Stimulated activated naive CD4-positive, alpha-beta T cell (primary cell): ENCODE results near the gene WNT6.
"Not testable (repeated sequence)": the region's sequence is repeated elsewhere in the genome, so short reads cannot be mapped to it uniquely, and the experiment has no call there.

Experiments
- DNase-seq, 6 experiments: peaks; one replicate each; lab custom pipeline; 2025; lab: John Stamatoyannopoulos, UW

WNT6 gene

DNA sequence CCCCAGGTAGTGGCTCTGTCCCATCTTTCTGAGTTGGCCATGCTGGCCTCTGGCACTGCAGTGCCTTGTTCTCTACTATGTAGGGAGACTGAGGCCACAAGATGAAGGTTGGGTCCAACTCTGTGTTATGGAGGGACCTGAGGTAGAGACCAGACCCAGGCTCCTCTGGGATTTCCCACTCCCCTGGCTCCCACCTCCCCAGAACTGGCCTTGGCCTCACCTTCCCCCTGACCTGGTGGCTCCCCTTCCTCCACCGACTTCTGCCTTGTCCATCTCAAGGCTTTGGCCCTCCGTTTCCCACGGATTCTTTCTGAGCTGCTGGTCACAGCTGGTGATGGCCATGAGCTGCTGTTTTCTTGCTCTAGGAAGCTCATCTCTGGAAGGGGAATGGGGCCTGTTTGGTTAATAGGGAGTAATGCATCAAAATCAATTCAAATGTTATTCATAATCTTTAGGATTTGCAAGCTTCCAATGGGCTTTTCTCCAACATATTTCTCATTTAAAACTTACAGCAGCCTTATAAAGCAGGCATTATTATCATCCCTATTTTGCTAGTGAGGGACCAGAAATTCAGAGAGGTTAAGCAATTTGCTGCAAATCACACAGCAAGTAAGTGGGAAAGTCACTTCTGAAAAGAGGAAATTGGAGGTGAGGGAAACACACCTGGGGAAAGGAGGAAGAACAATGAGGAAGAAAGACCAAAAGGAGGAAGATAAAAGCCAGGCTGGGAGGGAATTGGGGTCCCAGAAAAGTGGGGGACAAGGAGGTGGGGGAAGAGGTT lies 28.9 kb upstream of the WNT6 start:
- no peak for DNase-seq

GRCh38 chr2:218831378-218831990 lies 28.1 kb upstream of the WNT6 start, which contains the start of gene PRKAG3:
Gene PRKAG3, minus strand, starts transcription at chr2:218831803.
- no peak for DNase-seq

GRCh38 chr2:218832081-218832480 lies 27.5 kb upstream of the WNT6 start:
- no peak for DNase-seq

DNA sequence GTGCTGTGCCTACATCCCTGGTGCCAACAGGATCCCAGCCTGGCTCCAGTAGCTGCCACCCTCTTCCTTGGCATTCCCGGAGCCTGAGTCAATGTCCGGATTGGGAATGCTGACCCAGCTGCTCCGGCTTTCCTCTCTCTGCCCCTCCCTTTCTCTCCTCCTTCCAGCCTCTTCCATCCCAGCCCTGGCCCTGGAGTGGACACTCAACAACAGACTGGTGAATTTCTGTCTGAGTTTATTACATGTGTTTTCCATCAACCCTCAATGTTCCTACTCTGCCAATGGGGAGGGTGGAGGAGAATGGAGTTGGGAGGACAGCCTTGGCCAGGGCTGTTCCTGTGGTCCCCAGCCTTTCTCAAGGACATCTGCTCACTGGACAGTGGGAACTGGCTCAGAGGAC lies 27.1 kb upstream of the WNT6 start:
- DNase-seq, result no peak

DNA sequence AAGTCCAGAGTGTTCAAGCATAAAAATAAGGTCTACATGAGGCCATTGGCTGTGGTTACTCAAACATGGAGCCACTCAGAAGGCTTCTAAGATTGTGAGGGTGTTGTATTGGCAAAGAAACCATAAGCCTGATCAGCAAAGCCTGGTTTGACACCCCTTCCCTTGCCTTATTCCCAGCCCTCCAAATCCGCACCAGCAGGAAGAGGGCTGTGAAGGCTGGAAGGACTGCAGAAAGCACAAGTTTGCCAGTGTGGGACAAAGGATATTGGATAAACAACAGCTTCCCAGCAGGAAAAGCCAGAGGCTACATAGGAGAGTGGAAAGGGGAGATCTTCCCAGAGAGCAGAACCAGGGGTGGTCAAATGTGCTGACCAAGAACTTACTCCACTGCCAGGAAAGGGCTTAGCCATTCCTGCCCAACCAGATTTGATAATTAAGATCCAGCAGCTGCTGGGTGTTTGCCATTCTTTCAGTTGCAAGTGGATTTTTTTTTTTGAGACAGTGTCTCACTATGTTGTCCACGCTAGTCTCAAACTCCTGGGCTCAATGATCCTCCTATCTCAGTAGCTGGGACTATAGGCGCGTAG lies 26.5 kb upstream of the WNT6 start:
- DNase-seq, result no peak

DNA sequence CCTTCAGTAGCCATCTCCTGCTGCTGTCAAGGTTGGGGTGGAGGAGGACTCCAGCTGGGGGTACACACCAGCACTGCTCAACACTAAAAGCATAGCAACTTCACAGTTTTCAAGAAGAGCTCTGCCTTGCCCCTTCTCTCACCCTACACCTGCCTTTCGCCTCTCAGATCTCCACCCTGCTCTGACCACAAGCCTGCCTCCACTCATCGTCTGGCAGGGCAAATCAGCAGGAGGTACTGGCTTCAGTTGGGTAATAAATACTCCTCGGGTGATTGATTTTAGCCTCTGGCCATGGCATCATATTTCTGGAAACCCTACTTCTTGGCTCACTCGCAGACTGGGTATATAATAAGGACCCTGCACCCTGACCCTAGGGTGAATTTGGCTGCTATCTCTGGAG lies 24.9 kb upstream of the WNT6 start:
- no peak for DNase-seq

DNA sequence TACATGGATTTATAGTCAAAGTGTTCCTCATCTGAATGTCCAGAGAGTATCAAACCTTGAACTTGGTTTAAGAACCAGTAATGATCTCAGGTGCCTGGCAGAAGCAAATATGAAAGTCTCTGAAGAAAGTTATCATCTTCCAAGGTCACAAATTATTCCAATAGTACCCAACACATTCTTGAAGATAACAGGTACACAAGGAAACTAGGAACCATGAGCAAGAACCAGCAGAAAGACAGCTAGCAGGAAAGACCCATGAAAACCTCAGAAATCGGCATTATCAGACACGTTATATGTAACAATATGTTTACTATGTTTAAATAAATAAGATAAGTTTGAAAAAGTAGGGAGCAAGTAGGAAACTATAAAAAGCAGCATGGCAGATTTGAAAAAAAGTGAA lies 22.1 kb upstream of the WNT6 start:
- no peak for DNase-seq

DNA sequence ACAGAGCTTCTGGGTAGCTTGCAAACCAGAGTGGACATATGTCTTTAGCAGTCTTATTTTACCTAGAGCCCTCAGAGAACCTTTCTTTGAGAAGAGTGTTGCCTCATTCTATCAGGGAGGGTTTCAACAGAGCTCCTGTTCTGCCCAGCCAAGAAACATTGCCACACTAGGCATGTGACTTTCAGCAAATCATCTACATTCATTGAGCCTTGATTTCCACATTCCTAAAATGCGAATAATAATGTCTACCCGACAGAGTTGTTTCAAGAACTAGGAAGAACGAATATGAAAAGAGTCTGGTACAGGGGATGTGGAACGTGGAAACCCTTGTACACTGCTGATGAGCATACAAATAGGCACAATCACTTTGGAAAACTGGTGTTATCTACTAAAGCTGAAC lies 20.2 kb upstream of the WNT6 start:
- DNase-seq, result no peak

DNA sequence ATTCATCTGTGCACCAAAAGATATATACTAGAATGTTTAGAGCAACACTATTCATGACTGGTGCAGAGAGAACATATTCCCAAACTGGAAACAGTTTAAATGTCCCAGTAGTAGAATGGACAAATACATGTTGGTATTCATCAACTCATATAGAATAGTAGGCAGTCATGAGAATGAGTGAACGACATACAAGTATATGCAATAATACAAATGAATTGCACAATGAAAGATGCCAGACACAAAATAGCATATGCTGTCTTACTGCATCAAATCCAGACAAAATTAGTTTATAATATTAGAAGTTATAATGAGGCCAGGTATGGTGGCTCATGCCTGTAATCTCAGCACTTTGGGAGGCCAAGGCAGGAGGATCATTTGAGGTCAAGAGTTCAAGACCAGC lies 19.7 kb upstream of the WNT6 start:
- DNase-seq, result no peak

GRCh38 chr2:218844334-218844733 lies 15.3 kb upstream of the WNT6 start:
- DNase-seq, result not testable (repeated sequence)

GRCh38 chr2:218846963-218847362 lies 12.6 kb upstream of the WNT6 start:
- not testable (repeated sequence) for DNase-seq

- DNase-seq, result no peak
Observed at GRCh38 chr2:218849721-218850120, 9.9 kb upstream of the WNT6 start.

DNA sequence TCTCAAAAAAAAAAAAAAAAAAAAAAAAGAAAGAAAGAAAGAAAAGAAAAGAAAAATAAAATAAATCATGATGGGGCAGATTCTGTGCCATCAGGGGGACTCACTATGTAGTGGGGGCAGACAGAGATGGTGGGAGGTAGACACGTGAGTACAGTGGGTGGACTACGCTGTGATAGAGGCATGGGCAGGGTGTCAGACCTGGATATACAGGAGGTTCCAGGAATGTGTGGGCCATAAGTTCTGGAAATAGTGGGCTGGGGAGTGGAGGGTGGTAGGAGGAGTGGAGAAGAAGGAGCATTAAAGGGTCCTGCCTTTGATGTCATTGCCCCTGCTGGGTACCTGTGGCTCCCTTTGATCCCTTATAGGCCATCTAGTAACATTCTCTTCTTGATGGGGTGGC lies 8.8 kb upstream of the WNT6 start:
- DNase-seq, result no peak

GRCh38 chr2:218851286-218851685 lies 8.3 kb upstream of the WNT6 start:
- no peak for DNase-seq

DNA sequence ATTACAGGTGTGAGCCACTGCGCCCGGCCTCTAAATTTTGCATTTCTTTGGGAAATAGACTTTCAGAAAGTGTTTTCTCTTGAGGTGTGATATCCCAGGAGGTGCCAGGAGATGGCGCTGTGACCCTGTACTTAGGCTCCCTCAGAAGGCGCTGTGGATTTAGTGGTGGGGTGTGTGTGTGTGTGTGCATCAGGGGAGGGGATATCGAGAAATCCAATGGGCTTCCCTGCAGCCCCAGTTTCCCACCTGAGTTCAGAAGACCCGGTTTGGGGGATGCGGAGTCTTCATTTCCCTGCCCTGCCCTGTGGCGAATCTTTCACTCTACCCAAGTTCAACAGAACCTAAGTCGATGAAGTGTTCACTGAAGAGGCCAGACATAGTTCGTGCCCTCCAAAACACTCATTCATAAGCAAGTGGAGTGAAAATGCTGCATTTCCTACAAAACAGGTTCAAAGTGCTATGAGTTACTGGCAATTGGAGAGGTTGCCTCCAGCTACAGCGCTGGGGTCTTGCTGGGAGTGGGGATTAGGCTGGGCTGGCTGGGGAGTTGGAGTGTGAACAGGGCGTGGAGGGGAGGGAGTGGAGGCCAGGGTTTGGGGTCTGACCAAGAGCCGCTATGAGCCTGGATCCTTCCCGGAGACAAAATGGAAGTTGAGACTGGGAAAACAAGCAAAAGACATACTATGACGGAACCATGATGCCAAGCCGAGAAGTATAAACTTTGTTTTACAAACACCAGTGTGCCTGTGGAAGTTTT lies 6.5 kb upstream of the WNT6 start:
- peak; percentile 23 to 68 (median 49) for DNase-seq

DNA sequence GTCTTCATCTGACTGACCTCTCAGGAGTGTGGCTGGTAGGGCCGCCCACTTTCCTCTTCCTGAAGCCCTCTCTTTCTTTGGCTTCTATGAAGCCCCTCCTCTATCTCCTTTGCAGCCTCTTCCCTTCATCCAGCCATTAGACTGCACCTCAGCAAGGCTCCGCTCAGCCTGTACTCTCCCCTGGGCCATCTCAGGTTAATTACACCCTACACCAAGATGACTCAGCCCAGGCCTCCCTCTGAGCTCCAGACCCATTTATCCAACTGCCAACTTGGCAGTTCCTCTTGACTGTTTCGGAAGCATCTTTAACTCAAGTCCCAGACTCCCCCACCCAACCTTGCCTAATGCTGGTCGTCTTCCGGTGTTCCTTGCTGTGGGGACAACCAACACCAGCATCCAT lies 5.8 kb upstream of the WNT6 start:
- DNase-seq, result no peak

DNA sequence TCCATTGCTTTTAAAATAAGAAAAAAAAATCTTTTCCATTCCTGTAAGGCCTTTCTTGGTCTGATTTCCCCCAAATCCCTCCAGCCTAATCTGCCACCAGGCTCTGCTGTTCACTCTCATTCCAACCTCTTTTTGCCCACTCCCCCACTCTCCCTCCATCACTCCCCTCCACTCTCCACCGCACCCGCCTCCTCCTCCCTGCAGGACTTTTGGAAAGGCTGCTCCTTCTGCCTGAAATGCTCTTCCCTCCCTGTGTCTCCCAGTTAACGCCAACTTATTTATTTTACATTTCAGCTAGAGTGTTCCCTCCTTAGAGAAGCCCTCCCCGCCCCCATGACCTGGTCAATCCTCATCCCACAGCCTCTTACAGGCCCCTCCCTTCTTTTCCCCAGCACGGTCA lies 4.7 kb upstream of the WNT6 start:
- DNase-seq, result no peak

- DNase-seq, result no peak
Observed at GRCh38 chr2:218855305-218856166, 4.1 kb upstream of the WNT6 start.

DNA sequence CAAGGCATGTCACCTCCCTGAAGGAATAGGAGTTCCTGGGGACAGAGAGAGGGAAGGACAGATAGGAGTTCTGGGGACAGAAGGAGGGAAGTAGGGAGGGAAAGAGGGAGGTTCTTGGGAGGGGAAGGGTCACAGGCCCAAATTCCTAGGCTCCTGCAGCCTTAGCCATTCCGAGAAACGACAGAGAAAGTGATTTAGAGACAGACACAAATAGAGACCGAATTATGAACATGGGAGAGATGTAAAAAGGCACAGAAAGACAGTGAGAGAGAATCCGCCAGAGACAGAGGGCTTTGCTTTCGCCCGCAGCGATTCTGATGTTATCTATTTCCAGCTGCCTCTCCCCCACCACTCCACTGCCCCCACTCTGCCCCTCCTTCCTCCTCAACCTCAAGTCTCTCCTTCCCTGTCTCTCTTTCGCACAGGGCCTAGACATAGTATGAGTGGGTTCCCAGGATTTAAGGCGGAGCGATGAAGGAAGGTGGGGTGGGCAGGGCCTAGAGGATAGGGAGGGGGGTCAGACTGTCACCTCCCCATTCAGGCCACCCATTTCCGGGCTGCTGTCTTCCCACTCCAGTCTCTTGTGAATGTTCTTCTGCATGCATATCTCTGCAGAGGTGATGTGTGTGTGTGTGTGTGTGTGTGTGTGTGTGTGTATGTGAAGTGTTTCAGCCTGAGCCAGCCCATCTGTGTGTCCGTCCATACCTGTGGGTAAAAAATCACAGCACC lies 3.3 kb upstream of the WNT6 start:
- DNase-seq, result no peak

DNA sequence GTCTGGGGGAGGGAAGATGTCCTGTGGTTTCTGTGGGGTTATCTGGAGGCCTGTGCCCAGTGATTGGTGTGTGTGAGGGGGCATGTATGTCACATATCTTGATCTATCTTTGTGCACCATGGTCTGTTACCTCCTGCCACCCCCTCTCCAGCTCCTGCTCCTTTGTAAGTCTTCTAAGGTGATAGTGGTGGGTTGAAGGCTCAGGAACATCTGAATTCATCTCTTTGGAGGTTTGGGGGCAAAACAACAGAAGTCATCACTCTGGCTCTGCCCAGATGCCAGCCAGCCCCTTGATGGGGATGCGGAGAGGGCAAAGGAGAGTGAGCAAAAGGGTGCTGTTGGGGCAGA lies 2.7 kb upstream of the WNT6 start:
- DNase-seq, result no peak
